Testis (tissue), 2 donors: Measurements from ENCODE around the gene MPP1.

ENCODE experiments used
- CTCF ChIP-seq, 3 experiments: fragments of 450-650 bp in 2 of 3; fragments of 200-600 bp in 1 of 3; sonication (generic) in 1 of 3; IDR thresholded peaks; one replicate each; pipeline ENCODE4 v1.5.1; 2016 to 2019; ENCODE audit warnings: antibody characterized with exemption in 3 of 3, mild to moderate bottlenecking in 2 of 3, moderate library complexity in 1 of 3
- POLR2A ChIP-seq: fragments of 450-650 bp; IDR thresholded peaks from one replicate; pipeline ENCODE4 v1.6.1; 2017; ENCODE audit warnings: antibody characterized with exemption, mild to moderate bottlenecking, moderate library complexity

- TF ChIP-seq POLR2A (no peak), CTCF (IDR thresholded peaks at IDR 0.05) (no peak)
Observed at GRCh38 chrX:154834562-154834961, 29.3 kb upstream of the MPP1 start, which contains the start of gene SMIM9.
